ENCODE measurements around the gene CX3CL1. TPM values are rescaled to one million over a fixed set of nuclear protein-coding genes. Genes with fewer than 3 reads are reported as not detected.
A peak's percentile ranks its signal among the peaks of the same experiment; 100 is the strongest.

Gene CX3CL1
- total RNA-seq, 4 donors from 2014 or later: 8.7 to 18.4 (median 15.4) TPM

GRCh38 chr16:57384248-57385070 is 12.2 kb downstream of the CX3CL1 start:
- no peaks in the 10 kb centered on the region for H3K9me3 ChIP-seq
- 68 to 70% methylated on average over 10 to 11 of the region's 11 CpGs for WGBS, 2 donors
- H3K4me1 ChIP-seq: peaks cover 0 to 44% (median 4%) of the 10 kb centered on the region in 4 donors
- H3K27ac ChIP-seq: peak overlapping the region in 2 of 4 donors; percentile 11 to 36
- H3K4me3 ChIP-seq: no peak overlapping the region
- H3K36me3 ChIP-seq: peaks cover 0 to 11% (median 0%) of the 10 kb centered on the region in 3 donors
- no peaks in the 10 kb centered on the region for H3K27me3 ChIP-seq
- TF ChIP-seq EP300 (IDR thresholded peaks at IDR 0.05) (no peak), CTCF (IDR thresholded peaks at IDR 0.05) (no peak), POLR2A (IDR thresholded peaks at IDR 0.05) (no peak)
- DNase-seq (ENCODE audit: low spot score in 2 of 2): no peak

- DNase-seq (ENCODE audit: low spot score in 2 of 2): no peak
- no peaks in the 10 kb centered on the region for H3K9me3 ChIP-seq
- no peak overlapping the region for H3K27ac ChIP-seq
- H3K4me3 ChIP-seq: no peak overlapping the region
- TF ChIP-seq CTCF (IDR thresholded peaks at IDR 0.05) (no peak), EP300 (IDR thresholded peaks at IDR 0.05) (no peak), POLR2A (IDR thresholded peaks at IDR 0.05) (no peak)
- H3K4me1 ChIP-seq: peaks cover 0 to 44% (median 4%) of the 10 kb centered on the region in 4 donors
- H3K27me3 ChIP-seq: no peaks in the 10 kb centered on the region
- peaks cover 0 to 11% (median 0%) of the 10 kb centered on the region in 3 donors for H3K36me3 ChIP-seq
- WGBS, 2 donors: 69 to 83% methylated on average over 5 of the region's 5 CpGs
Observed at GRCh38 chr16:57385083-57385482, 12.8 kb downstream of the CX3CL1 start.

- H3K27ac ChIP-seq: no peak overlapping the region
- no peaks in the 10 kb centered on the region for H3K27me3 ChIP-seq
- H3K4me3 ChIP-seq: no peak overlapping the region
- TF ChIP-seq EP300 (IDR thresholded peaks at IDR 0.05): no peak
- no peak for TF ChIP-seq CTCF (IDR thresholded peaks at IDR 0.05)
- no peak for TF ChIP-seq POLR2A (IDR thresholded peaks at IDR 0.05)
- H3K4me1 ChIP-seq: peaks cover 0 to 42% (median 4%) of the 10 kb centered on the region in 4 donors
- no peak for DNase-seq (ENCODE audit: low spot score in 2 of 2)
- H3K9me3 ChIP-seq: peaks cover 0 to 2% (median 0%) of the 10 kb centered on the region in 4 donors
- 63 to 68% methylated on average over 5 of the region's 5 CpGs for WGBS, 2 donors
- H3K36me3 ChIP-seq: peaks cover 0 to 11% (median 0%) of the 10 kb centered on the region in 3 donors
Observed at GRCh38 chr16:57386381-57386951, 14.2 kb downstream of the CX3CL1 start.

- TF ChIP-seq CTCF (IDR thresholded peaks at IDR 0.05): no peak
- no peak for TF ChIP-seq POLR2A (IDR thresholded peaks at IDR 0.05)
- no peak for TF ChIP-seq EP300 (IDR thresholded peaks at IDR 0.05)
- Histone ChIP-seq H3K4me3 (no peak overlapping the region), H3K36me3 (peaks cover 0 to under 1% (median 0%) of the 10 kb centered on the region in 3 donors), H3K9me3 (peaks cover 0 to 2% (median 0%) of the 10 kb centered on the region in 4 donors), H3K27ac (no peak overlapping the region), H3K4me1 (peaks cover 0 to 41% (median 4%) of the 10 kb centered on the region in 4 donors), H3K27me3 (no peaks in the 10 kb centered on the region)
- no peak for DNase-seq (ENCODE audit: low spot score in 2 of 2)
- 65 to 87% methylated on average over 3 of the region's 3 CpGs for WGBS, 2 donors
Observed at GRCh38 chr16:57387598-57388354, 15.5 kb downstream of the CX3CL1 start.

Data from tibial nerve (tissue), 4 donors.